Stimulated activated naive CD8-positive, alpha-beta T cell treated with anti-CD3 and anti-CD28 coated beads, Interleukin-15, amount 100 ng/mL, for 72 hours (primary cell): ENCODE results near the gene SCMH1.
A peak's percentile ranks its signal among the peaks of the same experiment; 100 is the strongest.
"Not testable (repeated sequence)": the region's sequence is repeated elsewhere in the genome, so short reads cannot be mapped to it uniquely, and the experiment has no call there.

Experiments used
- ATAC-seq: fragments of 150-1000 bp; cut with Tn5 transposase; 2 replicates; pipeline ENCODE4 v1.10.0; 2021; ENCODE audit warnings: mild to moderate bottlenecking, moderate library complexity
- DNase-seq, 2 donors: peaks; one replicate each; pipeline ENCODE4 v3.0.0; 2021 to 2022
- H3K27ac Mint-ChIP-seq, 2 donors: one replicate each; pipeline ENCODE4 v1.8.0; 2022; ENCODE audit warnings: mild to moderate bottlenecking in 2 of 2, mixed read lengths in 2 of 2, moderate library complexity in 2 of 2
- H3K27me3 Mint-ChIP-seq: one replicate; pipeline ENCODE4 v1.8.0; 2022; ENCODE audit warnings: mixed read lengths
- H3K4me1 Mint-ChIP-seq: one replicate; pipeline ENCODE4 v1.8.0; 2022; ENCODE audit warnings: mild to moderate bottlenecking, mixed read lengths
- H3K4me3 Mint-ChIP-seq, 2 donors: one replicate each; pipeline ENCODE4 v1.8.0; 2022; ENCODE audit warnings: mild to moderate bottlenecking in 2 of 2, mixed read lengths in 2 of 2, moderate library complexity in 1 of 2
- H3K9me3 Mint-ChIP-seq, 2 donors: one replicate each; pipeline ENCODE4 v1.8.0; 2022; ENCODE audit warnings: mixed read lengths in 2 of 2

Gene SCMH1

GRCh38 chr1:41199375-41199774 is 42.7 kb downstream of the SCMH1 start:
- DNase-seq: no peak
- Mint-ChIP-seq H3K4me1 (peaks cover 7% of the 10 kb centered on the region), H3K9me3 (peaks cover 6 to 11% of the 10 kb centered on the region in 2 donors), H3K27me3 (no peaks in the 10 kb centered on the region), H3K27ac (no peak overlapping the region), H3K4me3 (no peak overlapping the region)
- no peak for ATAC-seq

GRCh38 chr1:41192456-41193178 is 49.5 kb downstream of the SCMH1 start:
- no peak overlapping the region for H3K4me3 Mint-ChIP-seq
- no peaks in the 10 kb centered on the region for H3K4me1 Mint-ChIP-seq
- ATAC-seq: no peak
- no peaks in the 10 kb centered on the region for H3K27me3 Mint-ChIP-seq
- H3K27ac Mint-ChIP-seq: no peak overlapping the region
- no peak for DNase-seq
- H3K9me3 Mint-ChIP-seq: peaks cover 0 to 3% of the 10 kb centered on the region in 2 donors

GRCh38 chr1:41184446-41184845 is 57.7 kb downstream of the SCMH1 start:
- peaks cover 0 to under 1% of the 10 kb centered on the region in 2 donors for H3K9me3 Mint-ChIP-seq

GRCh38 chr1:41178230-41178629 is 63.9 kb downstream of the SCMH1 start:
- ATAC-seq, H3K4me3 Mint-ChIP-seq: not testable (repeated sequence)
- H3K9me3 Mint-ChIP-seq: peaks cover 0 to 12% of the 10 kb centered on the region in 2 donors

More at GRCh38 chr1:41184446-41184845, 57.7 kb downstream of the SCMH1 start:
- Mint-ChIP-seq H3K4me1 (no peaks in the 10 kb centered on the region), H3K27ac (peak overlapping the region in 1 of 2 donors; percentile 14), H3K4me3 (no peak overlapping the region), H3K27me3 (no peaks in the 10 kb centered on the region)
- DNase-seq: no peak
- ATAC-seq: no peak

GRCh38 chr1:41175546-41175945 is 66.6 kb downstream of the SCMH1 start:
- H3K4me1 Mint-ChIP-seq: no peaks in the 10 kb centered on the region
- H3K4me3 Mint-ChIP-seq: no peak overlapping the region
- no peak for DNase-seq
- H3K27me3 Mint-ChIP-seq: no peaks in the 10 kb centered on the region
- H3K9me3 Mint-ChIP-seq: peaks cover 4 to 12% of the 10 kb centered on the region in 2 donors
- ATAC-seq: no peak
- no peak overlapping the region for H3K27ac Mint-ChIP-seq

More at GRCh38 chr1:41178230-41178629, 63.9 kb downstream of the SCMH1 start:
- H3K27ac Mint-ChIP-seq, H3K27me3 Mint-ChIP-seq, H3K4me1 Mint-ChIP-seq, DNase-seq: not testable (repeated sequence)

GRCh38 chr1:41174170-41174569 is 67.9 kb downstream of the SCMH1 start:
- no peak overlapping the region for H3K27ac Mint-ChIP-seq
- DNase-seq (no peak), ATAC-seq (peak; percentile 58)
- peaks cover 5 to 9% of the 10 kb centered on the region in 2 donors for H3K9me3 Mint-ChIP-seq
- no peaks in the 10 kb centered on the region for H3K27me3 Mint-ChIP-seq
- no peaks in the 10 kb centered on the region for H3K4me1 Mint-ChIP-seq
- H3K4me3 Mint-ChIP-seq: no peak overlapping the region

- Mint-ChIP-seq H3K4me3 (no peak overlapping the region), H3K27me3 (no peaks in the 10 kb centered on the region), H3K9me3 (peaks cover 7% of the 10 kb centered on the region in 2 donors), H3K4me1 (no peaks in the 10 kb centered on the region), H3K27ac (no peak overlapping the region)
- no peak for ATAC-seq
- no peak for DNase-seq
Observed at GRCh38 chr1:41173651-41174050, 68.5 kb downstream of the SCMH1 start.

- no peak for ATAC-seq
- no peak overlapping the region for H3K27ac Mint-ChIP-seq
- no peak for DNase-seq
- no peak overlapping the region for H3K4me3 Mint-ChIP-seq
- no peaks in the 10 kb centered on the region for H3K4me1 Mint-ChIP-seq
- H3K27me3 Mint-ChIP-seq: no peaks in the 10 kb centered on the region
- H3K9me3 Mint-ChIP-seq: peaks cover 18 to 26% of the 10 kb centered on the region in 2 donors
Observed at GRCh38 chr1:41171266-41171874, 70.7 kb downstream of the SCMH1 start.

GRCh38 chr1:41169799-41170180 is 72.3 kb downstream of the SCMH1 start:
- DNase-seq (no peak), ATAC-seq (no peak)
- Mint-ChIP-seq H3K27ac (no peak overlapping the region), H3K4me1 (no peaks in the 10 kb centered on the region), H3K27me3 (no peaks in the 10 kb centered on the region), H3K9me3 (peaks cover 18 to 26% of the 10 kb centered on the region in 2 donors), H3K4me3 (no peak overlapping the region)

GRCh38 chr1:41169066-41169798 is 72.9 kb downstream of the SCMH1 start:
- no peak overlapping the region for H3K27ac Mint-ChIP-seq
- peaks cover 18 to 26% of the 10 kb centered on the region in 2 donors for H3K9me3 Mint-ChIP-seq
- no peaks in the 10 kb centered on the region for H3K27me3 Mint-ChIP-seq
- no peak for DNase-seq
- H3K4me1 Mint-ChIP-seq: no peaks in the 10 kb centered on the region
- no peak for ATAC-seq
- H3K4me3 Mint-ChIP-seq: no peak overlapping the region

- peaks cover 18 to 26% of the 10 kb centered on the region in 2 donors for H3K9me3 Mint-ChIP-seq
- H3K27me3 Mint-ChIP-seq: no peaks in the 10 kb centered on the region
- H3K27ac Mint-ChIP-seq: no peak overlapping the region
- ATAC-seq (no peak), DNase-seq (no peak)
- H3K4me1 Mint-ChIP-seq: no peaks in the 10 kb centered on the region
- no peak overlapping the region for H3K4me3 Mint-ChIP-seq
Observed at GRCh38 chr1:41167667-41168066, 74.4 kb downstream of the SCMH1 start.

GRCh38 chr1:41164727-41165126 is 77.4 kb downstream of the SCMH1 start:
- ATAC-seq: no peak
- Mint-ChIP-seq H3K4me3 (no peak overlapping the region), H3K9me3 (peaks cover 18 to 21% of the 10 kb centered on the region in 2 donors), H3K4me1 (no peaks in the 10 kb centered on the region), H3K27ac (no peak overlapping the region), H3K27me3 (no peaks in the 10 kb centered on the region)
- no peak for DNase-seq

GRCh38 chr1:41162441-41162840 is 79.7 kb downstream of the SCMH1 start:
- no peak for DNase-seq
- no peaks in the 10 kb centered on the region for H3K4me1 Mint-ChIP-seq
- no peak overlapping the region for H3K27ac Mint-ChIP-seq
- no peak for ATAC-seq
- peaks cover 3 to 7% of the 10 kb centered on the region in 2 donors for H3K9me3 Mint-ChIP-seq
- no peak overlapping the region for H3K4me3 Mint-ChIP-seq
- no peaks in the 10 kb centered on the region for H3K27me3 Mint-ChIP-seq

GRCh38 chr1:41161846-41162245 is 80.3 kb downstream of the SCMH1 start:
- H3K9me3 Mint-ChIP-seq: peaks cover 0 to 3% of the 10 kb centered on the region in 2 donors
- H3K27me3 Mint-ChIP-seq: no peaks in the 10 kb centered on the region
- H3K4me1 Mint-ChIP-seq: no peaks in the 10 kb centered on the region
- H3K4me3 Mint-ChIP-seq: no peak overlapping the region
- no peak overlapping the region for H3K27ac Mint-ChIP-seq
- no peak for ATAC-seq
- DNase-seq: no peak

- no peak overlapping the region for H3K27ac Mint-ChIP-seq
- no peaks in the 10 kb centered on the region for H3K4me1 Mint-ChIP-seq
- no peaks in the 10 kb centered on the region for H3K27me3 Mint-ChIP-seq
- DNase-seq (no peak), ATAC-seq (no peak)
- H3K9me3 Mint-ChIP-seq: no peaks in the 10 kb centered on the region
- H3K4me3 Mint-ChIP-seq: no peak overlapping the region
Observed at GRCh38 chr1:41160498-41161110, 81.5 kb downstream of the SCMH1 start.
